Osteocyte (in vitro differentiated cells): ENCODE data around the gene SACM1L. TPM values are rescaled to one million over a fixed set of nuclear protein-coding genes. Genes with fewer than 3 reads are reported as not detected.

Source experiments
- DNase-seq: peaks from one replicate; pipeline ENCODE4 v3.0.0; 2021; ENCODE audit warnings: mixed read lengths; ENCODE audit not compliant: unreplicated experiment; ENCODE audit errors: extremely low spot score
- H3K27ac Mint-ChIP-seq: one replicate; pipeline ENCODE4 v1.8.0; 2021; ENCODE audit warnings: mild to moderate bottlenecking, mixed read lengths; ENCODE audit not compliant: unreplicated experiment
- H3K27me3 Mint-ChIP-seq: one replicate; pipeline ENCODE4 v1.8.0; 2021; ENCODE audit warnings: mixed read lengths; ENCODE audit not compliant: unreplicated experiment
- H3K36me3 Mint-ChIP-seq: one replicate; pipeline ENCODE4 v1.8.0; 2021; ENCODE audit warnings: mixed read lengths; ENCODE audit not compliant: unreplicated experiment
- H3K4me1 Mint-ChIP-seq: one replicate; pipeline ENCODE4 v1.8.0; 2021; ENCODE audit warnings: mixed read lengths; ENCODE audit not compliant: unreplicated experiment
- H3K4me3 Mint-ChIP-seq: one replicate; pipeline ENCODE4 v1.8.0; 2021; ENCODE audit warnings: mild to moderate bottlenecking, moderate library complexity, mixed read lengths; ENCODE audit not compliant: unreplicated experiment
- H3K9me3 Mint-ChIP-seq: one replicate; pipeline ENCODE4 v1.8.0; 2021; ENCODE audit warnings: mixed read lengths; ENCODE audit not compliant: unreplicated experiment
- total RNA-seq: library from RNA; stranded (reverse); gene quantifications from 2 replicates; pipeline ENCODE4 v1.2.1, GENCODE V29; 2021
- TF ChIP-seq, protein P1 (sequence below): fragments of 200-600 bp; sonication (generic); IDR thresholded peaks from 2 replicates; pipeline ENCODE4 v1.5.0; 2021; ENCODE audit warnings: antibody characterized with exemption, mild to moderate bottlenecking, moderate library complexity

Gene SACM1L
- total RNA-seq, 1 donor from 2014 or later, result 38.3 TPM

DNA sequence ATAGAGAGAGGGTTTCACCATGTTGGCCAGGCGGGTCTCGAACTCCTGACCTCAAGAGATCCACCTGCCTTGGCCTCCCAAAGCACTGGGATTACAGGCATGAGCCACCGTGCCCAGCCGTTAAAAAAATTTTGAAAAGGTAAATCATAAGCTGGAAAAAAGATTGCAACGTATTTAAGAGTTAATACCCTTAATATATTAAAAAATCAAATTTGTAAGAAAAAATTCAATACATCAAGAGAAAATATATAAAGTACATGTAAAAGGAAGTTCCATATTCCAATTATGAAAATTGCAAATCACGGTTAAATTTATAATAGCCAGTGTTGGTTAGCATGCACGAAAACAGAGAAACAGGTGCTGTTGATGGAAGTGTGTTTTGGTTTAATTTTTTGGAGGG lies 2.3 kb upstream of the SACM1L start:
- no peak for DNase-seq
- H3K27ac Mint-ChIP-seq, result no peak overlapping the region
- H3K9me3 Mint-ChIP-seq, result no peaks in the 10 kb centered on the region
- peaks cover 24% of the 10 kb centered on the region for H3K4me1 Mint-ChIP-seq
- peaks cover 4% of the 10 kb centered on the region for H3K36me3 Mint-ChIP-seq
- H3K4me3 Mint-ChIP-seq, result no peak overlapping the region
- no peaks in the 10 kb centered on the region for H3K27me3 Mint-ChIP-seq
- TF ChIP-seq, protein P1, sequence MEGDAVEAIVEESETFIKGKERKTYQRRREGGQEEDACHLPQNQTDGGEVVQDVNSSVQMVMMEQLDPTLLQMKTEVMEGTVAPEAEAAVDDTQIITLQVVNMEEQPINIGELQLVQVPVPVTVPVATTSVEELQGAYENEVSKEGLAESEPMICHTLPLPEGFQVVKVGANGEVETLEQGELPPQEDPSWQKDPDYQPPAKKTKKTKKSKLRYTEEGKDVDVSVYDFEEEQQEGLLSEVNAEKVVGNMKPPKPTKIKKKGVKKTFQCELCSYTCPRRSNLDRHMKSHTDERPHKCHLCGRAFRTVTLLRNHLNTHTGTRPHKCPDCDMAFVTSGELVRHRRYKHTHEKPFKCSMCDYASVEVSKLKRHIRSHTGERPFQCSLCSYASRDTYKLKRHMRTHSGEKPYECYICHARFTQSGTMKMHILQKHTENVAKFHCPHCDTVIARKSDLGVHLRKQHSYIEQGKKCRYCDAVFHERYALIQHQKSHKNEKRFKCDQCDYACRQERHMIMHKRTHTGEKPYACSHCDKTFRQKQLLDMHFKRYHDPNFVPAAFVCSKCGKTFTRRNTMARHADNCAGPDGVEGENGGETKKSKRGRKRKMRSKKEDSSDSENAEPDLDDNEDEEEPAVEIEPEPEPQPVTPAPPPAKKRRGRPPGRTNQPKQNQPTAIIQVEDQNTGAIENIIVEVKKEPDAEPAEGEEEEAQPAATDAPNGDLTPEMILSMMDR, result no peak

GRCh38 chr3:45687828-45688193 lies 1.4 kb upstream of the SACM1L start:
- Mint-ChIP-seq H3K36me3 (peaks cover 3% of the 10 kb centered on the region), H3K27ac (no peak overlapping the region), H3K4me3 (peak overlapping the region; percentile 84), H3K9me3 (no peaks in the 10 kb centered on the region), H3K4me1 (peaks cover 30% of the 10 kb centered on the region), H3K27me3 (no peaks in the 10 kb centered on the region)
- TF ChIP-seq, protein P1, result no peak
- no peak for DNase-seq

DNA sequence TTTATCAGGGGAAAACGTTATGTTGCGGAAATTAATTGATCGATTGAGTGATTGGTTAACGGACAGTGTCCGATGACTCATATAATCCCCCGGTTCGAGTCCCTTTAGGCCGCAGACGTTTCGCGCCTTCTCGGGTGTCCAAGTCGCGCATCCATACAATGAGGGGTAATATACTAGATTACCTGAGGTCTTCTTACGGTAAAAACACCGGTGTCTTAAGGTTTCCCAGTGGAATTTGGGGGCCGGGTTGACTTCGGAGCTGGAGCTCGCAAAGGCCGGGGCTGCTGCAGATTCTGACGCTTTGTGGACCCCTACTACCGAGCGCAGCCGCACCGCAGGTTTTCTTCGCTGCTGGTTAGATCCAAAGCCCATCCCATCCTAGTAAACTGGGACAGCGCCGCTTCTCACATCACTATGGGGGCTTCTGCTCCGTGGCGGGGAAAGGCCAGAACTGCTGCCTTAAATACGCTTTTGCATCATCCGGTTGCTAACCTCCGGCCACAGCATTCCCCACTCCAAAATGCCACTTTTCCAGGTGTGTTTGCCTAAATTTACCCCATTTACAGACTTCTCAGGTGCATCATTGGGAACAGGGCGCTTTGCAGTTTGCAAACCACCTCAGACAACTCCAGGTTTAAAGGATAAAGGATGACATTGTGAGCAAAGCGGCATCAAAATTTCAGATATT lies 858 bp upstream of the SACM1L start:
- TF ChIP-seq, protein P1, result peak; percentile 18
- peaks cover 3% of the 10 kb centered on the region for H3K36me3 Mint-ChIP-seq
- peak overlapping the region; percentile 84 for H3K4me3 Mint-ChIP-seq
- DNase-seq, result no peak
- H3K27me3 Mint-ChIP-seq, result no peaks in the 10 kb centered on the region
- H3K27ac Mint-ChIP-seq, result peak overlapping the region; percentile 90
- peaks cover 30% of the 10 kb centered on the region for H3K4me1 Mint-ChIP-seq
- H3K9me3 Mint-ChIP-seq, result no peaks in the 10 kb centered on the region

DNA sequence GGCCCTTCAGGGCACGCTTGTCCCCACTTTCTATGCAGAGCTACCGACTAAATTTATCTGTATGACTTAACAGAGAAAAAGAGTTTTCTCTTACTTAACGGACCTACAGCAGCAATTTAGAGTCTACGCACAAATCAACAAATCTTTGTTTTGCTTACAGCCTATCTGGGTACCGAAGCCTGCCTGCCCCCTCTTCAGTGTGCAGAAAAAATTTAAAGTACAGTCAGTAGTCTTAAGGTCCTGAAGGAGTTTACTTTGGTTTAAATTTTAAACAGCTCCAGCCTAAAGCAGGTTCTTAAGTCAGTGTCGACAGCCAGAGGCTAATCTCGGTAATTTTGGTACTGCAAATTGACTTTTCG lies 570 bp downstream of the SACM1L start:
- Mint-ChIP-seq H3K27ac (peak overlapping the region; percentile 90), H3K4me1 (peaks cover 39% of the 10 kb centered on the region), H3K27me3 (no peaks in the 10 kb centered on the region), H3K36me3 (peaks cover 5% of the 10 kb centered on the region), H3K4me3 (peak overlapping the region; percentile 84), H3K9me3 (no peaks in the 10 kb centered on the region)
- TF ChIP-seq, protein P1, result no peak
- no peak for DNase-seq

DNA sequence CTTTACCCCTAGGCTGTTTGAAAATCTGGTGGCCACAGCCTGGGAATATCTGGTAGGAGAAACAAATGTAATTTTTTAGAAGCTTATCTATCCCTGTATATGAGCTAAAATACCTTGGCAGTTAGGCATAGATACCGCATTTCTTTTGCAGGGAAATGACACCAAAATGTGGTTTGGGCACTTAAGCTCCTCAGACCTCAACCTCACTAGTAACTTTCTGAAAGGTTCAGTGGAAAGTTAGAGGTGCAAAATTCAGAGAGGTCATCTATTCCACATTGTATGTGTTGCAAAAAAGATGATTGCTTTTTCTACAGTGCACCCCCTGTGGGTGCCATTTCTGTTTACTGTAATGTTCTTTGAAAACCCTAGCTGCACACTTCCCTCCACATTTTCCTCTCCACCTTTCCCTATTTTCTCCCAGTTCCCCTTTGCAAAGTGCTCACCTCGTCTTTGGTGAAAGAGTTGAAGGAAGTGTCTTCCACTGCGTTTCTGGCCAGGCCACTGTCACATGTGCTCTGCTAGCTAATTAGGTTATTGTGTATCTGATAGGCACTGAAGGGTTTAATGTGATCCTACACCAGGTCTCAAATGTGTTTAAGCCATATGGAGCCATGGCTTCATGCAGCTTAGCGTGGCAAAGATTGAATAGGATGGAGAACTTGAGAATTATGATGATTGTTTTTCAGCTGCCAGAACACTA lies 1.3 kb downstream of the SACM1L start:
- Mint-ChIP-seq H3K4me3 (peak overlapping the region; percentile 84), H3K9me3 (no peaks in the 10 kb centered on the region), H3K27me3 (no peaks in the 10 kb centered on the region), H3K36me3 (peaks cover 5% of the 10 kb centered on the region), H3K27ac (peak overlapping the region; percentile 90), H3K4me1 (peaks cover 40% of the 10 kb centered on the region)
- DNase-seq, result no peak
- TF ChIP-seq, protein P1, result peak; percentile 17
